ENCODE results near the gene NRG2. TPM values are rescaled to one million over a fixed set of nuclear protein-coding genes. Genes with fewer than 3 reads are reported as not detected.

Gene NRG2
- total and polyA plus RNA-seq, 10 donors = 0.83 to 7.7 (median 4.4) TPM

DNA sequence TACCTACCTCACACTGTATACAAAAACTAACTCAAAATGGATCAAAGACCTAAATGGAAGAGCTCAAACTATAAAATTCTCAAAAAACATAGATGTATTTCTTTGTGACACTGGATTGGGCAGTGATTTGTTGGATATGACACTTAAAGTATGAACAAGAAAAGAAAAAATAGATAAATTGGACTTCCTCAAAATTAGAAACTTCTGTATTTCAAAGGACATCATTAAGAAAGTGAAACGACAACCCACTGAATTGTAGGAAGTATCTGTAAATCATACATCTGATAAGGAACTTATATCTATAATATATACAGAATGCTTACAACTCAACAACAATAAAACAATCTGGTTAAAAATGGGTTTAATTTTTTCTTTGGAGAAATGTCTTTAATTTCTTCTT is 96.7 kb downstream of the NRG2 start:
- intact Hi-C loops (cut with DNase I; ENCODE audit: low total_unique reads) = no loop called here
- Histone ChIP-seq H3K27me3 (replicated peaks in 1 of 7) (no peaks in the 10 kb centered on the region), H3K27ac (peak overlapping the region in 5 of 8 donors; percentile 1 to 52 (median 6)), H3K4me1 (peaks cover 0 to 14% (median 7%) of the 10 kb centered on the region in 6 donors), H3K4me3 (no peak overlapping the region), H3K9me3 (peaks cover 2 to 19% (median 16%) of the 10 kb centered on the region in 8 donors), H3K36me3 (no peaks in the 10 kb centered on the region)
- WGBS, 5 donors = 5 to 17% (median 13%) methylated on average over 1 of the region's 1 CpG
- TF ChIP-seq POLR2A (IDR thresholded peaks at IDR 0.05) (no peak), POLR2AphosphoS5 (IDR thresholded peaks at IDR 0.05) (no peak)
- TF ChIP-seq, protein P1, sequence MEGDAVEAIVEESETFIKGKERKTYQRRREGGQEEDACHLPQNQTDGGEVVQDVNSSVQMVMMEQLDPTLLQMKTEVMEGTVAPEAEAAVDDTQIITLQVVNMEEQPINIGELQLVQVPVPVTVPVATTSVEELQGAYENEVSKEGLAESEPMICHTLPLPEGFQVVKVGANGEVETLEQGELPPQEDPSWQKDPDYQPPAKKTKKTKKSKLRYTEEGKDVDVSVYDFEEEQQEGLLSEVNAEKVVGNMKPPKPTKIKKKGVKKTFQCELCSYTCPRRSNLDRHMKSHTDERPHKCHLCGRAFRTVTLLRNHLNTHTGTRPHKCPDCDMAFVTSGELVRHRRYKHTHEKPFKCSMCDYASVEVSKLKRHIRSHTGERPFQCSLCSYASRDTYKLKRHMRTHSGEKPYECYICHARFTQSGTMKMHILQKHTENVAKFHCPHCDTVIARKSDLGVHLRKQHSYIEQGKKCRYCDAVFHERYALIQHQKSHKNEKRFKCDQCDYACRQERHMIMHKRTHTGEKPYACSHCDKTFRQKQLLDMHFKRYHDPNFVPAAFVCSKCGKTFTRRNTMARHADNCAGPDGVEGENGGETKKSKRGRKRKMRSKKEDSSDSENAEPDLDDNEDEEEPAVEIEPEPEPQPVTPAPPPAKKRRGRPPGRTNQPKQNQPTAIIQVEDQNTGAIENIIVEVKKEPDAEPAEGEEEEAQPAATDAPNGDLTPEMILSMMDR (IDR thresholded peaks at IDR 0.05 in 8 of 11, conservative IDR thresholded peaks at IDR 0.05 in 3 of 11) = no peak
- no peak for DNase-seq

DNA sequence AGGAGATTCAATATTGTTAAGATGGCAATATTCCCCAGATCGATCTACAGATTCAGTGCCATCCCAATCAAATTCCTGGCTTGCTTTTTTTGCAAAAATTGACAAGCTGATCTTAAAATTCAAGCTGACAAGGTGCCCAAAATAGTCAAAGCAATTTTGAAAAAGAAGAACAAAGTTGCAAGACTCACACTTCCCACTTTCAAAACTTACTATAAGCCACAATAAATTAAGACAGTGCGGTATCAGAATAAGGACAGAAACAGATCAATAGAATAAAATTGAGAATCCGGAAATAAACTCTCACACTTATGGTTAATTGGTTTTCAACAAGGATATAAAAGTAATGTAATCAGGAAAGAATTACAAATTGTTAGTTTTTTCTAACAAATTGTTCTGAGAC is 97.1 kb downstream of the NRG2 start:
- Histone ChIP-seq H3K27me3 (replicated peaks in 1 of 7) (no peaks in the 10 kb centered on the region), H3K4me1 (peaks cover 0 to 14% (median 7%) of the 10 kb centered on the region in 6 donors), H3K9me3 (peaks cover 4 to 22% (median 19%) of the 10 kb centered on the region in 8 donors), H3K4me3 (no peak overlapping the region), H3K27ac (peak overlapping the region in 5 of 8 donors; percentile 1 to 52 (median 6)), H3K36me3 (no peaks in the 10 kb centered on the region)
- no peak for DNase-seq
- intact Hi-C loops (cut with DNase I; ENCODE audit: low total_unique reads) = no loop called here
- TF ChIP-seq POLR2AphosphoS5 (IDR thresholded peaks at IDR 0.05) (no peak), POLR2A (IDR thresholded peaks at IDR 0.05) (no peak)
- TF ChIP-seq, protein P1 (IDR thresholded peaks at IDR 0.05 in 8 of 11, conservative IDR thresholded peaks at IDR 0.05 in 3 of 11) = no peak
- 69 to 80% (median 79%) methylated on average over 3 of the region's 3 CpGs for WGBS, 5 donors

DNA sequence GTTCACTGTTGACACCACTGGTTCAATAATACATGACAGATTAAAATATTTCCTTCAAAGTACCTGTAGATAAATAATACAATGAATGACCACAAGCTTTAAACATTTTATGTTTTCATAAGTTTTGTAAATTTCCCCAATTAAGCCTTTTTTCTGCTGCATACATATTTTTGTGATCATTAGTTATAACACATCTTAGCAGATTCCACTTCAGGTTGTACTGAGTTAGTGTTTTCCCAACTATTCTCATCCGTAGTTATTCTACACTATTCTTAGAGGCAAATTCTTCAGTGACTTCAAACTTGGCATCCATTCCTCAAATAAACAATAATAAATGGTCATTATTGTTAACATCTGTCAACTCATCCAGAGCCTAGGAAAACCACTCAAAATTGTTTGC is 100.9 kb downstream of the NRG2 start:
- H3K4me1 ChIP-seq = peaks cover 0 to 14% (median 5%) of the 10 kb centered on the region in 6 donors
- WGBS, 5 donors = 0 to 80% (median 73%) methylated on average over 1 of the region's 1 CpG
- H3K27ac ChIP-seq = no peak overlapping the region
- H3K9me3 ChIP-seq = peaks cover 4 to 42% (median 32%) of the 10 kb centered on the region in 8 donors
- no peaks in the 10 kb centered on the region for H3K27me3 ChIP-seq (replicated peaks in 1 of 7)
- TF ChIP-seq POLR2AphosphoS5 (IDR thresholded peaks at IDR 0.05) = no peak
- no peak for TF ChIP-seq POLR2A (IDR thresholded peaks at IDR 0.05)
- TF ChIP-seq, protein P1 (IDR thresholded peaks at IDR 0.05 in 8 of 11, conservative IDR thresholded peaks at IDR 0.05 in 3 of 11) = no peak
- H3K4me3 ChIP-seq = no peak overlapping the region
- no peak for DNase-seq
- no peaks in the 10 kb centered on the region for H3K36me3 ChIP-seq
- intact Hi-C loops (cut with DNase I; ENCODE audit: low total_unique reads) = no loop called here

DNA sequence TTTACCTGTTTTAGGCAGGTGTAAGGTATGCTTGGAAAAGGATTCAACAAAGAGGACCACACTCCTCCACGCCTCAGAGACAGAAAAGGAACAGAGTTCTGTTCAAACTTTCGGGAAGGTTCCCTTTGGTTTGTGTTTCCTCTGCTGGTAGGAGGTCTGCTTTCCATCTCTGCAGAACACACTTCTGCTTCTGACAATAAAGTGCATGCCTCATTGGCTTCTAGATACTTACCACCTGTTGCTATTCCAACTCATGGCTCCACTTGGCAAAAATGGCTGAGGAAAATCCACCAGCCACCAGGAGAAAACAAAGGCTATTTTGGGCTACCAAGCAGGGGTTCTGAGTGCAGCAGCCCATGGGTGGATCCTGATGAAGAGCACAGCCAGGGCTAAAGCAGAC is 112.7 kb downstream of the NRG2 start:
- no peak overlapping the region for H3K4me3 ChIP-seq
- no peak for DNase-seq
- no peak overlapping the region for H3K27ac ChIP-seq
- H3K27me3 ChIP-seq (replicated peaks in 1 of 7) = peaks cover 0 to 4% (median 0%) of the 10 kb centered on the region in 7 donors
- TF ChIP-seq POLR2A (IDR thresholded peaks at IDR 0.05) (no peak), POLR2AphosphoS5 (IDR thresholded peaks at IDR 0.05) (no peak)
- TF ChIP-seq, protein P1 (IDR thresholded peaks at IDR 0.05 in 8 of 11, conservative IDR thresholded peaks at IDR 0.05 in 3 of 11) = no peak
- peaks cover 0 to 5% (median 0%) of the 10 kb centered on the region in 6 donors for H3K4me1 ChIP-seq
- intact Hi-C loops (cut with DNase I; ENCODE audit: low total_unique reads) = no loop called here
- 53 to 81% (median 74%) methylated on average over 2 of the region's 2 CpGs for WGBS, 5 donors
- H3K9me3 ChIP-seq = no peaks in the 10 kb centered on the region
- no peaks in the 10 kb centered on the region for H3K36me3 ChIP-seq
